NT2/D1 (cell line): ENCODE results near the gene ABCA2.

ENCODE experiments used
- DNase-seq: peaks from one replicate; pipeline ENCODE4 v3.0.0-alpha.2; 2011; ENCODE audit warnings: low read depth, low spot score
- H3K27me3 ChIP-seq: 2 replicates; pipeline ENCODE4 v1.6.0; 2011; ENCODE audit warnings: mild to moderate bottlenecking; ENCODE audit not compliant: insufficient read length, insufficient read depth
- H3K36me3 ChIP-seq: 2 replicates; pipeline ENCODE4 v1.6.1; 2011; ENCODE audit warnings: mild to moderate bottlenecking, low read length, mixed read lengths; ENCODE audit not compliant: insufficient read depth, insufficient read length
- H3K4me1 ChIP-seq: 2 replicates; pipeline ENCODE4 v1.5.1; 2011; ENCODE audit not compliant: insufficient read depth, insufficient read length
- H3K4me3 ChIP-seq: 2 replicates; pipeline ENCODE4 v1.5.1; 2011; ENCODE audit warnings: low read depth; ENCODE audit not compliant: insufficient read length
- H3K9ac ChIP-seq: 2 replicates; pipeline ENCODE4 v1.6.0; 2011; ENCODE audit warnings: low read depth; ENCODE audit not compliant: insufficient read length
- H3K9me3 ChIP-seq: 2 replicates; pipeline ENCODE4 v1.5.1; 2011; ENCODE audit warnings: mild to moderate bottlenecking, low read length; ENCODE audit not compliant: insufficient read depth
- SUZ12 ChIP-seq: IDR thresholded peaks from 2 replicates; pipeline ENCODE4 v1.6.1; 2011; ENCODE audit not compliant: insufficient read length, insufficient read depth; ENCODE audit errors: extremely low read depth
- YY1 ChIP-seq: IDR thresholded peaks from 2 replicates; pipeline ENCODE4 v1.6.1; 2011; ENCODE audit not compliant: insufficient read length, insufficient read depth
- ZNF274 ChIP-seq: IDR thresholded peaks from 2 replicates; pipeline ENCODE4 v1.6.1; 2011; ENCODE audit warnings: mild to moderate bottlenecking, low read depth, low read length

ABCA2 gene

GRCh38 chr9:137048655-137049543 lies 20.9 kb upstream of the ABCA2 start:
- H3K4me3 ChIP-seq = no peak overlapping the region

GRCh38 chr9:137046088-137046787 lies 18.2 kb upstream of the ABCA2 start, which contains the start of gene NPDC1:
NPDC1 (minus strand) TSS chr9:137046177; CDS start chr9:137045989, 188 bp downstream.
- Histone ChIP-seq H3K9me3 (no peaks in the 10 kb centered on the region), H3K36me3 (no peaks in the 10 kb centered on the region), H3K27me3 (peaks cover 68% of the 10 kb centered on the region), H3K4me1 (peaks cover 31% of the 10 kb centered on the region), H3K4me3 (peak within 1 kb of the TSS; percentile 62), H3K9ac (peak within 1 kb of the TSS; percentile 81)
- peak; percentile 85 for DNase-seq
- TF ChIP-seq SUZ12 (no peak), YY1 (no peak), ZNF274 (no peak)

More at GRCh38 chr9:137048655-137049543, 20.9 kb upstream of the ABCA2 start:
- Histone ChIP-seq H3K36me3 (no peaks in the 10 kb centered on the region), H3K4me1 (peaks cover 25% of the 10 kb centered on the region), H3K9me3 (no peaks in the 10 kb centered on the region), H3K9ac (no peak overlapping the region), H3K27me3 (peaks cover 85% of the 10 kb centered on the region)
- DNase-seq = no peak
- no peak for TF ChIP-seq YY1
- TF ChIP-seq ZNF274 = no peak
- TF ChIP-seq SUZ12 = no peak

GRCh38 chr9:137045294-137046087 lies 17.5 kb upstream of the ABCA2 start:
- no peak for TF ChIP-seq YY1
- no peak for TF ChIP-seq SUZ12
- no peak for TF ChIP-seq ZNF274
- Histone ChIP-seq H3K4me1 (peaks cover 33% of the 10 kb centered on the region), H3K4me3 (peak overlapping the region; percentile 62), H3K9me3 (no peaks in the 10 kb centered on the region), H3K9ac (peak overlapping the region; percentile 81), H3K27me3 (peaks cover 60% of the 10 kb centered on the region), H3K36me3 (peaks cover 6% of the 10 kb centered on the region)
- no peak for DNase-seq

GRCh38 chr9:137044502-137045177 lies 16.6 kb upstream of the ABCA2 start:
- H3K4me3 ChIP-seq = peak overlapping the region; percentile 62

GRCh38 chr9:137044037-137044436 lies 16.0 kb upstream of the ABCA2 start:
- Histone ChIP-seq H3K9me3 (no peaks in the 10 kb centered on the region), H3K36me3 (peaks cover 20% of the 10 kb centered on the region), H3K4me3 (no peak overlapping the region), H3K27me3 (peaks cover 46% of the 10 kb centered on the region), H3K4me1 (peaks cover 22% of the 10 kb centered on the region), H3K9ac (no peak overlapping the region)
- TF ChIP-seq ZNF274 (no peak), SUZ12 (no peak), YY1 (no peak)
- DNase-seq = no peak

More at GRCh38 chr9:137044502-137045177, 16.6 kb upstream of the ABCA2 start:
- peaks cover 52% of the 10 kb centered on the region for H3K27me3 ChIP-seq
- H3K4me1 ChIP-seq = peaks cover 27% of the 10 kb centered on the region
- no peak for TF ChIP-seq SUZ12
- TF ChIP-seq YY1 = no peak
- no peak for TF ChIP-seq ZNF274
- DNase-seq = no peak
- no peaks in the 10 kb centered on the region for H3K9me3 ChIP-seq
- H3K36me3 ChIP-seq = peaks cover 14% of the 10 kb centered on the region
- H3K9ac ChIP-seq = peak overlapping the region; percentile 81

- TF ChIP-seq ZNF274 = no peak
- TF ChIP-seq SUZ12 = no peak
- TF ChIP-seq YY1 = no peak
- Histone ChIP-seq H3K9me3 (no peaks in the 10 kb centered on the region), H3K9ac (peak overlapping the region; percentile 26), H3K4me1 (peaks cover 22% of the 10 kb centered on the region), H3K4me3 (no peak overlapping the region), H3K36me3 (peaks cover 22% of the 10 kb centered on the region), H3K27me3 (peaks cover 40% of the 10 kb centered on the region)
- no peak for DNase-seq
These were observed 15.0 kb upstream of the ABCA2 start for GRCh38 chr9:137042751-137043727.
